ENCODE results near the gene BEST3. TPM values are rescaled to one million over a fixed set of nuclear protein-coding genes. Genes with fewer than 3 reads are reported as not detected.

Gene BEST3
- total RNA-seq, 1 donor from 2014 or later = 0.11 TPM

- Mint-ChIP-seq H3K4me3 (ENCODE audit: unreplicated experiment) (no peak overlapping the region), H3K36me3 (ENCODE audit: unreplicated experiment) (no peaks in the 10 kb centered on the region), H3K27ac (ENCODE audit: unreplicated experiment) (no peak overlapping the region), H3K9me3 (ENCODE audit: unreplicated experiment) (no peaks in the 10 kb centered on the region), H3K27me3 (ENCODE audit: unreplicated experiment) (peaks cover 3% of the 10 kb centered on the region), H3K4me1 (ENCODE audit: unreplicated experiment) (no peaks in the 10 kb centered on the region)
- no peak for TF ChIP-seq CTCF (IDR thresholded peaks at IDR 0.05)
- no peak for DNase-seq (ENCODE audit: extremely low spot score, unreplicated experiment)
These were observed 2.7 kb upstream of the BEST3 start for GRCh38 chr12:69701826-69702225.

- Mint-ChIP-seq H3K4me3 (ENCODE audit: unreplicated experiment) (no peak overlapping the region), H3K27me3 (ENCODE audit: unreplicated experiment) (peaks cover 3% of the 10 kb centered on the region), H3K36me3 (ENCODE audit: unreplicated experiment) (no peaks in the 10 kb centered on the region), H3K4me1 (ENCODE audit: unreplicated experiment) (no peaks in the 10 kb centered on the region), H3K9me3 (ENCODE audit: unreplicated experiment) (no peaks in the 10 kb centered on the region), H3K27ac (ENCODE audit: unreplicated experiment) (no peak overlapping the region)
- DNase-seq (ENCODE audit: extremely low spot score, unreplicated experiment) = no peak
- TF ChIP-seq CTCF (IDR thresholded peaks at IDR 0.05) = no peak
These were observed 1.0 kb downstream of the BEST3 start for GRCh38 chr12:69698054-69698453.

- Mint-ChIP-seq H3K27me3 (ENCODE audit: unreplicated experiment) (no peaks in the 10 kb centered on the region), H3K36me3 (ENCODE audit: unreplicated experiment) (no peaks in the 10 kb centered on the region), H3K27ac (ENCODE audit: unreplicated experiment) (no peak overlapping the region), H3K9me3 (ENCODE audit: unreplicated experiment) (no peaks in the 10 kb centered on the region), H3K4me3 (ENCODE audit: unreplicated experiment) (no peak overlapping the region), H3K4me1 (ENCODE audit: unreplicated experiment) (peaks cover 15% of the 10 kb centered on the region)
- DNase-seq (ENCODE audit: extremely low spot score, unreplicated experiment) = no peak
- no peak for TF ChIP-seq CTCF (IDR thresholded peaks at IDR 0.05)
These were observed 5.0 kb downstream of the BEST3 start for GRCh38 chr12:69694123-69694522.

GRCh38 chr12:69689638-69690037 lies 9.5 kb downstream of the BEST3 start:
- H3K9me3 Mint-ChIP-seq (ENCODE audit: unreplicated experiment) = no peaks in the 10 kb centered on the region
- H3K4me1 Mint-ChIP-seq (ENCODE audit: unreplicated experiment) = peaks cover 52% of the 10 kb centered on the region
- TF ChIP-seq CTCF (IDR thresholded peaks at IDR 0.05) = no peak
- no peak overlapping the region for H3K4me3 Mint-ChIP-seq (ENCODE audit: unreplicated experiment)
- peak overlapping the region; percentile 98 for H3K27ac Mint-ChIP-seq (ENCODE audit: unreplicated experiment)
- no peaks in the 10 kb centered on the region for H3K36me3 Mint-ChIP-seq (ENCODE audit: unreplicated experiment)
- no peak for DNase-seq (ENCODE audit: extremely low spot score, unreplicated experiment)
- H3K27me3 Mint-ChIP-seq (ENCODE audit: unreplicated experiment) = no peaks in the 10 kb centered on the region

GRCh38 chr12:69688471-69689427 lies 10.4 kb downstream of the BEST3 start:
- peak overlapping the region; percentile 56 for H3K4me3 Mint-ChIP-seq (ENCODE audit: unreplicated experiment)

More at GRCh38 chr12:69688471-69689427, 10.4 kb downstream of the BEST3 start:
- no peak for TF ChIP-seq CTCF (IDR thresholded peaks at IDR 0.05)
- no peaks in the 10 kb centered on the region for H3K27me3 Mint-ChIP-seq (ENCODE audit: unreplicated experiment)
- H3K36me3 Mint-ChIP-seq (ENCODE audit: unreplicated experiment) = no peaks in the 10 kb centered on the region
- H3K27ac Mint-ChIP-seq (ENCODE audit: unreplicated experiment) = peak overlapping the region; percentile 98
- no peaks in the 10 kb centered on the region for H3K9me3 Mint-ChIP-seq (ENCODE audit: unreplicated experiment)
- peak; percentile 94 for DNase-seq (ENCODE audit: extremely low spot score, unreplicated experiment)
- peaks cover 52% of the 10 kb centered on the region for H3K4me1 Mint-ChIP-seq (ENCODE audit: unreplicated experiment)

Data from osteocyte (in vitro differentiated cells).